Measurements from ENCODE around the gene CHMP1B. TPM values are rescaled to one million over a fixed set of nuclear protein-coding genes. Genes with fewer than 3 reads are reported as not detected.

Gene CHMP1B
- total RNA-seq, 2 experiments from 2014 or later: 24.3 to 26.8 TPM

- Mint-ChIP-seq H3K4me1 (peaks cover 20% of the 10 kb centered on the region), H3K9me3 (no peaks in the 10 kb centered on the region)
- CTCF ChIA-PET: no interaction called here
These were observed 51.5 kb downstream of the CHMP1B start for GRCh38 chr18:11902522-11903292.

More at GRCh38 chr18:11902522-11903292, 51.5 kb downstream of the CHMP1B start:
- Mint-ChIP-seq H3K27me3 (no peaks in the 10 kb centered on the region), H3K27ac (no peak overlapping the region), H3K4me3 (no peak overlapping the region), H3K36me3 (ENCODE audit: low read depth) (peaks cover 36% of the 10 kb centered on the region)
- no peak for DNase-seq
- POLR2A ChIA-PET: no interaction called here

Other genes with a start within 250 kb of the CHMP1B start
- not detected for gene SLC35G4, start 241.8 kb upstream of the CHMP1B start, total RNA-seq
- under 1 TPM; 0.04 to 0.27 TPM for gene GNAL, start 162.1 kb upstream of the CHMP1B start, total RNA-seq
- gene MPPE1, start 56.9 kb downstream of the CHMP1B start, total RNA-seq: 10 to 100 TPM; 60.7 to 64.0 TPM
- 10 to 100 TPM; 18.6 to 20.4 TPM for gene IMPA2, start 130.1 kb downstream of the CHMP1B start, total RNA-seq
- gene ANKRD62, start 242.4 kb downstream of the CHMP1B start, total RNA-seq: not detected

Measured in activated CD4-positive, alpha-beta T cell treated with anti-CD3 and anti-CD28 coated beads, Interleukin-2, amount 10 ng/mL, durations not matched to agents 7 days and 5 days (primary cell).